ENCODE measurements around the gene FNDC11.

The FNDC11 gene

DNA sequence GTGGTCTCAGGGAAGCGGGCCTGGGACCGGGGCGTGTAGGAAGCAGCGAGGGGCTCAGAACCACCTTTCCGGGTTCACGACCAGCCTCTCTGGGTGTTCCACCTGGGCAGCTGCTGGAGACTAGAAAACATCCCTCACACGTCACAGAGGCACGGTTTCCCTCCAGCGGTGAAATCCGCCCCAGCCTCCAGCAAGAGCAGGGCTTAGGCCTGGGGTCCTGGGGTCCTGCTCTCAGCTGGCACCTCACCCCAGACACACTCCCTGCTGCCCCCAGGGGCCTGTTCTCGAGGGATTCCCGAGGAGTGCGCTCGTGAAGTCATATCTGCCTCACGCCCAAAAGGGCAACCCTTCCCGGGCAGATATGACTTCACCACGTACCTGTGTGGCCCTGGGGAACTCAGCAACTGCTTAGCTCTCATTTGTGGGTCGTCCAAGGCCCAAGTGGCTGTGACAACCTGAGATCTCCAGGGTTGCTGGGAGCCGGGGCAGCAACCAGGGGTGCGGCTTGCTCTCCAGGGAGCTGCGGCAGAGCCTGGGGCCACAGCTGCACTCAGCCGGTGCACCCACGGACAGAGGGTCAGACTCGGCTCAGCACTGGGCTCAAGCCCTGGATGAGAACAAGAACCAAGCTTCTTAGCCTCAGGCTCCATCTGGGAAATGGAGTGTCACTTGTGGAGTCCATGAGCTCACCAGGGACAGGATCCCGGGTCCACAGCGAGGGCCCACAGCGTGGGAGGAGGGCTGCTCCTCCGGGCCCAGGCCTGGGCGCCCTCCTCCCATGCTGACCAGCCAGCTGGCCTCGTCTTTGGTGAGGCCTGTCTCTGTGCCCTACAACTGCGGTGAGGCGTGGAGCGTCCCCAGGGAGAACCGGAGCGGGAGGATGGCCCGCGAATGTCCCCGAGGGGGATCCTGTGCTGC, 661 bp downstream of the FNDC11 start:
- DNase-seq, result peak; percentile 39

DNA sequence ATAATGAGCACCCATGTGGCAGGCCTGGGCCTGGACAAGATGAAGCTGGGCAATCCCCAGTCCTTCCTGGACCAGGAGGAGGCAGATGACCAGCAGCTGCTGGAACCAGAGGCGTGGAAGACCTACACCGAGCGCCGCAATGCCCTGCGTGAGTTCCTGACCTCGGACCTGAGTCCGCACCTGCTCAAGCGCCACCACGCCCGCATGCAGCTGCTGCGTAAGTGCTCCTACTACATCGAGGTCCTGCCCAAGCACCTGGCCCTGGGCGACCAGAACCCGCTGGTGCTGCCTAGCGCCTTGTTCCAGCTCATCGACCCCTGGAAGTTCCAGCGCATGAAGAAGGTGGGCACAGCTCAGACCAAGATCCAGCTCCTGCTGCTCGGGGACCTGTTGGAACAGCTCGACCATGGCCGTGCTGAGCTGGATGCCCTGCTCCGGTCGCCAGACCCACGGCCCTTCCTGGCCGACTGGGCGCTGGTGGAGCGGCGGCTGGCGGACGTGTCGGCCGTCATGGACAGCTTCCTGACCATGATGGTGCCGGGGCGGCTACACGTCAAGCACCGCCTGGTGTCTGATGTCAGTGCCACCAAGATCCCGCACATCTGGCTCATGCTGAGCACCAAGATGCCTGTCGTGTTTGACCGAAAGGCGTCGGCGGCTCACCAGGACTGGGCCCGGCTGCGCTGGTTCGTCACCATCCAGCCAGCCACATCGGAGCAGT, 1.9 kb downstream of the FNDC11 start:
- no peak for DNase-seq

DNA sequence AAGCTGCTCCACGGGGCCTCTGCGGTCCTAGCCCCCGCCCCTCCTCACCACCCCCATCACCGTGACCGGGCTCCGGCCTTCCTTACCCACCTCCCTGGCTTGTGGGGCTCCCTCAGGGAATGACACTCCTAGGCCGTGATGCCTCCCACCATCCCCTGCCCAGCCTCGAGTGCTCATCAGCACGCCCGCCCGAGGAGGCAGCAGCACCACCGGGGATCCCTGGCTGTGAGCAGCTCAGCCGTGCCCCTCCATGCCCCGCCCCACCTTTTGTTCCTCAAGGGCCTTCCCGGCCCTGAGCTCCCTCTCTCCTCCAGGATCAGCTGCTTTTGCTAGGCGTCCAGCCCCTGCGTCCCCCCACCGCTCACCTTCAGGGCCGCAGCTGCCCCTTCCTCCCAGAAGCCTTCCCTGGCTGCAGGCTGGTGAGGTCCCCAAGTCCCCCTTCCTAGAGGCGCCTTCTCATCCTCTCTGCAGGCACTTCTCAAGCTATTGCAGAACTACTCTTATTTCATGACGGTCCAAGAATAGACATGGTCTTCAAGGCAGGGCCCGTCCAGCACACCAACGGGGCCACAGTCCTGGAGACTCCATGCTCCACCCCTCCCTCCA, 3.0 kb downstream of the FNDC11 start:
- no peak for DNase-seq

DNA sequence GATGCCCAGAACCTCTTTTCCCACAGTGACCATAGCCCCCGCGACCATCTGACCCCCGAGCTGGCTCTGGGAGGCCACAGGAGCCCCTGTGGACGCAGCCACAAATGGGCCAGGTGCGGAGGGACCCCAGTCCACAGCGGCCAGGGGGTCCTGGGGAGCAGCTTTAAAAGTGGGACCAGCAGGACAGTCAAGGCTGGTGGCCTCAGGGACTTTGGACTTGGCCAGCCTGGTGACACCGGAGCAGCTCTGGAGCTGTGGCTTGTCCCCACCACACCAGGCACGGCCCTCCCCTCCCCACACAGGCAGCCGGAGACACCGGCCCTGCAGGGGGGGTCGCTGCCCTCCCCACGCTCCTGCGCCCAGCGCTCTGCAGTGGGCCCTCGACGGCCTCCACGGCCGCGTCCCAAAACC, 3.5 kb downstream of the FNDC11 start:
- DNase-seq, result no peak

DNA sequence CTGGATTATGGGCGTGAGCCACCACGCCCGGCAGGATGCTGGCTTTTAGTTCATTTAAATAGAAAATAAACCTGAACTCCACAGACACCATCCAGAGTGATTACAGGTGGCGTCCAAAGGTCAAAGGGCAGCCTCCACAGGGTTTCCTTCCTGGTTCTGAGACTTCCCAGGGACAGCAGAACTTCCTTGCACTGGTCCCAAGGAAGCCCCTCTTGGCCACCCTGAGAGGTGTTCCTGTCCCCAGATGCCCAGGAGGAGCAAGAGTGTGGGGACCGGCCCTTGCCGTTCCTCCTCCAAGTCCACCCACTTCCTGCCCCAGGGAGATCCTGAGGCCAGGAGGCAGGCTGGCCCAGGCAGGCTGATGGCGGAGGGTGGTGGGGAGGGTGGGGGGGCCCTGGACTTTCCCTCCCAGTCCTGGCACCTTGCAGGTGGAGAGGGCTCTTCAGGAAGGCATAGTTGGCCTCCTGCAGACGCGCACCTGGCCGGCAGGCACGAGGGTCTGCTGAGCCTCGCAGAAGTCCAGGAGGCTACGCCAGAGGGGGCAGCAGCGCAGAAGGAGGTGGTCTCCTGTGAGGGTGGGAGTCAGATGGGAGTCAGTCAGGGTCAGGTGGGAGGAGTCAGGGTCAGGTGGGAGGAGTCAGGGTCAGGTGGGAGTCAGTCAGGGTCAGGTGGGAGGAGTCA, 5.0 kb downstream of the FNDC11 start:
- DNase-seq, result no peak

DNA sequence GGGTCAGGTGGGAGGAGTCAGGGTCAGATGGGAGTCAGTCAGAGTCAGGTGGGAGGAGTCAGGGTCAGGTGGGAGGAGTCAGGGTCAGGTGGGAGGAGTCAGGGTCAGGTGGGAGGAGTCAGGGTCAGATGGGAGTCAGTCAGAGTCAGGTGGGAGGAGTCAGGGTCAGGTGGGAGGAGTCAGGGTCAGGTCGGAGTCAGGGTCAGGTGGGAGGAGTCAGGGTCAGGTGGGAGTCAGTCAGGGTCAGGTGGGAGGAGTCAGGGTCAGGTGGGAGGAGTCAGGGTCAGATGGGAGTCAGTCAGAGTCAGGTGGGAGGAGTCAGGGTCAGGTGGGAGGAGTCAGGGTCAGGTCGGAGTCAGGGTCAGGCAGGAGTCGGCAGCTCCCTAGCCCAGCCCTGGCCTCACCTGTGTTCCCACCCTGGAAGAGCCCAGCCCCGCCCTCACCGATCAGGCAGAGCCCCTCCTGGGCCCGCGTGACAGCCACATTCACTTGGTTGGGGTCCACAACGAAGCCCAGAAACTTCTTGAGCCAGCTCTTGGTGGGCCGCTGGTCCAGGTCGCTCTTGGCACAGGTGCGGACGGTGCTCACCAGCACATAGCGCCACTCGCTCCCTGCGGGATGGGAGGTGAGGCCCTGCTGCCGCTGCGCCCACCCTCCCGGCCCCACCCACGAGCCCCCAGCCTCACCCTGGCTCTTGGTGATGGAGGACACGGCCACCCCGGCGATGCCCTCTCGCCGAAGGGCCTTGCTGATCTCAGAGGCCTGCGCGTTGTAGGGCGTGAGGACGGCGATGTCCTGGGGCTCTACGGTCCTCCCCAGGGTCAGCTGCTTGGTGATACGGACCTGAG, 5.8 kb downstream of the FNDC11 start:
- peak; percentile 71 for DNase-seq

DNA sequence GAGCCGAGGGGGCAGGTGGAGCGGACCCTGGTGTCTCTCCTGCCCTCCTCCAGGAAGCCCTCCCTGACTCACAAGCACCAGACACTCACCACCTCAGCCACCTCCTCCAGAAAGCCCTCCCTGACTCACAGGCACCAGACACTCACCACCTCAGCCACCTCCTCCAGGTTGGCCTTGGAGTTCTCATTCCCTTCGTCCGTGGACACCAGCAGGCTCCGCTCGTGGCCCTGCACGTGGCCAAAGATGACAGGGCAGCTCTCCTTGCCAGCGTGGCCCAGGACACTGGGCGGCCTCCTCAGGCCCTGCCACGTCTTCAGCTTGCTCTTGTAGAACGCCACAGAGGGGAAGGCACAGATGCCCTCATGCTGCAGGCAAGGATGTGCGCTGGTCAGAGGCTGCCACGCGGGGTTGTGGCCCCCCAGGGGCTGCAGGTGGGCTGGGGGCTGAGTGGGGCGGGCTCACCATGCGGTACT, 6.4 kb downstream of the FNDC11 start:
- no peak for DNase-seq

DNA sequence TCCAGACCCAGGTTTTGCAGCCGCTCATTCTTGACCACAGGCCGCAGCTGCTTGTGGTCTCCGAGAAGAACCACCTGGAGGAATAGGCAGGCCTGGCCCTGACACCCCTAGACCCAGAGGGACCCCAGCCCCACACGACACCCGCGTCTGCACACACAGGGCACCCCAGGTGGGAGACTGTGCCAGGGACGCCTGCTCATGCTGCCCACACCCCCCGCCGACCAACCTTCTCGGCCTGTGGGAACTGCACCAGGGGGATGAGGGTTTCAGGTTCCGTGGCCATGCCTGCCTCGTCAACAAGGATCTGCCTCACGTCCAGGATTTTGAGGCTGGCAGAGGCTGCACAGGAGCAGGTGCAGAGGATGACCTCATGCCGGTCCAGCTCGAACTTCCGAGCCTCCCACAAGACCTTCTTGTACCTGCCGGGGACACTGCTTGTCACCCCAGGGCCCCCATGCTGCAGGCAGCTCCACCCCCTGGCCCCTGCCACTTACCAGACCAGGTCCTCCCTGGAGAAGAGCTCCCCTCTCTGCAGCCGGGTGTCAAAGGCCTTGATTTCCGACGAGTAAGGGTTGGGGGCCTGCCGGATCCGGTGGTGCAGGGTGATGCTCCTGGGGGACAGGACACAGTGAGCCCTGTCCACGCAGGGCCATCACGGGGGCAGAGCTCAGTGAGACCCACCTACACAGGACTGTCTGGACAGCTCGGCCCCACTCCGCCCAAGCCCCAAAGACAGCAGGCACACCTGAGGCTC, 7.1 kb downstream of the FNDC11 start:
- no peak for DNase-seq

DNA sequence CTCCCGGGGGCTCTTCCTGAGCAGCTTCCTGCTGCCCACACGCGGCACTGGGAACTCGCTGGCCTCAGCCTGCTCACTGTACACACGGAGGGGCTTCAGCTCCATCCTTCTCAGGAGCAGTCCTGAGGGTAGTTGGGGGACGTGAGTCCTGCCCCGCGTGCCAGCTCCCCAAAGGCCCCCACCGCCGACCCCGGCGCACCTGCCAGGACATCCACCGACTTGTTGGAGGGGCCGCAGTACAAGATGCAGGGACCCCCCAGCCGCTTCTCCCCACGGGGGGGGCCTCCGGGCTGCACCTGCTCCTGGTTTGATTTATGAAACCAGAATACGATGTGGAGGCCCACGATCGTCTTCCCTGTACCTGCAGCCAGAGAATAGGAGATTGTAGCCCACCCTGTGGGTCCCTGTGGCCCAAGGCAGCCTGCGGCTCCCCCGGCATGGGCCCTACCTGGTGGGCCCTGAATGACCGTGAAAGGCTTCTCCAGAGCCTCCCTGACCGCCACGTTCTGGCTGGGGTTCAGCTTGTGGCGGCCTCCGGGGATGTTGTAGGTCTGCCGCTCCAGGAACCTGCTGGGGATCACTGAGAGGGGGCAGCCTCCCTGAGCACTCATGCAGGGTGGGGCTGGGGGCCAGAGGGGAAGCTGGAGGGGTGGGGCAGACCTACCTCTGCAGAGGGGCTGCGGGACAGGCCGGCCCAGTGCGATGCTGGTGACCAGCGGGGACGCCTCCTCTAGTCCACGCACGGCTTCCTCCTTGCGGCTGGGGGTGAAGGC, 7.9 kb downstream of the FNDC11 start:
- no peak for DNase-seq

DNA sequence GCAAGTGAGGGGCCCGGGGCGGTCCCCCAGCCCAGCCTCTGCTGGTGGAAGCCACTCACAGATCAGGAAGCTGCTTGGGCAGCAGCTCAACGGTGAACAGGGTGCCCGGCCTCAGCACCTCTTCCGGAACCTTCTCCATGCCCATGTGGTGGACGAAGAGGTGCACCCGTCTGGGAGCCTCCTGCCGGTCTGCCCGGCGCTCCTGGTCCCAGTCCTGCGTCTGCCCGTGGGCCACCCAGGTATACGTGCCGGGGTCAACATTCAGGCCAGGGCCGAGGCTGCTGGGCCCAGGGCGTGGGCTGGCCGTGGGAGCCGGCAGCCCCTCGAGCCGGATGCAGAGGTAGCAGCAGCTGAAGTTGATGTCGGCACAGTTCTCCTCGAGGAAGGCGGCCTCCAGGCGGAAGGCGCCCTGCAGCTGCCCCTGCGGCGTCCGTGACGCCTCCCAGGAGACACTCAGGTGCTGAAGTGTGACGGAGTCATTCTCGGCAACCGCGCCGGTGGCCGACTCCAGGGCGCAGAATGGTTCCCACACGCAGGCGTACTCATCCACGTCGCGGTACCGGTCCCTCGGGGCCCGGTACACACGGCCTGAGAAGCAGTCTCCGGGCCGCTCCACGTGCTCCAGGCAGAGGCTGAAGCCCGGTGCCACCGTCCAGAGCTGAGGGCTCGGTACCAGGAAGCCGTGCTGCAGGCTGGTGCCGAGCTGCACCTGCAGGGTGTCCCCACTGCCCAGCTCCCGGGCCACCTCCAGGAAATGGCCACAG, 8.7 kb downstream of the FNDC11 start:
- no peak for DNase-seq

DNA sequence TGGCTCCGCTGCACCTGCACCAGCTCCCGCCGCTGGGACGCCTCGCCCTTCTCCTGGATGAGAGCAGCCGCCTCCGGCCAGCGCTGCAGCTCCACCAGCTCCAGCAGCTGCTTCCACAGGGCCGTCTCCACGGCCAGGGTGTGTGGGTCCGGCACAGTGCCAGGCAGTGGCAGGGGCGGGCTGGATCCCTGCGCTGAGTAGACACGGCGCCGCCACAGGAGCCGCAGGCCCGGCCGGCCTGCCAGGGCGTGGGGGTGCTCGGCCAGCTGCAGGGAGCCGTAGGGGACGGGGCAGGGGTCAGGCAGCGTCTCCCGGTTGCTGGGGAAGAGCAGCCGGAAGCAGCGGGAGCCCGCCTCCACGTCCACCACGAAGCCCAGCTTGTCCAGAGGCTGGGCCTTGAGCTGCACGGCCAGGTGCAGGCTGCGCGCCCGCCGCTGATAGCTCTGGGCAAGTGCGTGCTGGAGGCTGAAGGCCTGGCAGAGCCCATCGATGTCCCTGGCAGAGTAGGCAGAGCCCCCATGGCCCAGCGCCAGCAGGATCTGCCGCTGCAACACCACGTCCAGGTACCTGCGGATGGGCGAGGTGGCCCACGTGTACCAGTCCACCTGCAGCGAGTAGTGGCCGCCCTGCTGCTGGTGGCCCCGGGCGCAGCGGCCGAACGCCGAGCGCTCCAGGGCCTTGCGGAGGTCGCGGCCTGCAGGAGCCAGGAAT, 9.4 kb downstream of the FNDC11 start:
- no peak for DNase-seq

DNA sequence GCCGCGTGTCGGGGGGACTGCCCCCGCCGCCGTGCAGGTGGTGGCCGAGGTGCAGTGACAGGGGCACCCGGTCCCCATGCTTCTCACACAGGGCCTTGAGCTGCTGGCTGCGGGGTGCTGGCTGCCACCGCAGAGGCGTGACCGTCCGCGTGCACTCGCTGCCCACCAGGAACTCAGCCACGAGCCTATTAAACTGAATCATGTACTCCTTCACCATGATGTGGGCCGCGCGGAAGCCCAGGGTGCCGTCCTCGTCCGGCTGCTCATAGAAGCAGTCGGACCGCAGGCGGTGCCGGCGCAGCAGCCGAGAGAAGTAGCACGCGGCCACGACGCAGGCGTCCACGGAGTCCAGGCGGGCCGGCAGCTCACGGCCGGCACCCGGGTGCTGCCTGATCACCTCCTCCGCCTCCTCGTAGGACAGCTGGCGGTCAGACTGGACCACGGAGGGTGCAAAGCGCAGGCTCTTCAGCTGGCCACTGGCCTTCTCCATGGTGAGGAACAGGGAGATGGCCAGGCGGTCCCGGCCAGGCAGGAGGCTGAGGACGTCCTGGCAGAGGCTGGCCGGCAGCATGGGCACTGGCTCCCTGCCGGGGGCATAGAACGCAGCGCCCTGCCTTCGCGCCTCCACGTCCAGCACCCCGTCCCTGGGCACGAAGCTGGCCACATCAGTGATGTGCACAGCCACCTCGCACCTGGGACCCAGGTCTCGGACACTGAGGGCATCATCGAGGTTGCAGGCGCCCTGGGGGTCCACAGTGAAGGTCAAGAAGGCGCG, 10.3 kb downstream of the FNDC11 start:
- DNase-seq, result no peak

DNA sequence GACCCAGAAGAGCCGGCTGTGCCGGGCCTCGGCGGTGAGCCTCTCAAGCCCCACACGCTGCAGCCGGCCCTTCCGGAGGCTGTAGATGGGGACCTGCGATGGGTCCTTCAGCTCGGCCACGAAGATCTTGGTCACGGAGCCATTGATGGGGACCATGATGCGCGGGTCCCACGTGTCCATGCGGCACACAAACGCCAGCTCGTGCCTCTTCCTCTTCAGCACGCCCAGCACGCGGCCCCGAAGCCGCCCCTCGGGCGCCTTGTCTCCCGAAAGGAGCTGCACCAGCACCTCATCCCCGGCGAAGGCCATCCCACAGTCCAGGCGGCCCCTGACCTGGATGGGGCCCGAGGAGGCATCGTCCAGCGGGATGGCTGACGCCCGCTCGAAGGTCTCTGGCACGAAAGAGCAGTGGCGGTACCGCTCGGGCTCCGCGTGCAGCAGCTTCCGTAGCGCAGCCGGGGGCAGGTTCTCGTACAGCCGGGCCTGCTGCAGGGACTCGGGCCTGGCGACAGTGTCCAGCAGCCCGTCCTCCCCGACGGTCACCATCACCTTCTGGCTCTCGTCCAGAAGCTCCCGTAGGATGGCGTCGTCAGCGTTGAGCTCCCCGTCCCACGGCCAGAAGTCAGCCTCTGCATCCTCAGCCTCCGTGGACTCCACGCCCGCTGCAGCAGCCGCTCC, 11.2 kb downstream of the FNDC11 start:
- no peak for DNase-seq

DNA sequence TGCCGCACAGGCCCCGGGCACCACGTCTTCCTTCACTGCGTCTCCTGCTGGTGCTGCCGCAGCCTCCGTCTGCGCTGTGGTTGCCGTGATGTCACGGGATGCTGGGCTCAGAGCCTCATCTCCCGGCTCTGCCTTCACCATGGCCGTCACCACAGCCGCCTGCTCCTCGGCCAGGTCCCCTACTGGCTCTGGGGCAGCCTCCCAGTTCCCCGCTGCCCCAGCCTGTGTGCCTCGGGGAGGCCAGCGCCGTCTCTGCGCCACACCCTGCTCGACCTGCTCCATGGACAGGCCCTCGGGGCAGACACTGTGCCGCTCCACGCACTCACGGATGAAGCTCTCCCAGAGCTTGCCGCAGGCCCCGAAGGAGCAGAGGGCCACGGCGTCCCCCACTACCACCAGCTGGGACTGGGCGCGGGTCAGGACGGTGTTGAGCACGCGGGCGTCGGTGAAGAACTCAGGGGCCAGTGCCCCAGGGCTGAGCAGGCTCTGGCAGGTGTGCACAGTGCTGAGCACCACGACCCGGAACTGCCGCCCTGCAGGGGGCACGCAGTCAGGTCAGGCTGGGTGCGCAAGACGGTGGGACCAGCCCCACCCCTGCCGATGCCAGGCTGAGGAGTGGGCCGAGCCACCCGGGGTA, 11.9 kb downstream of the FNDC11 start:
- DNase-seq, result no peak

DNA sequence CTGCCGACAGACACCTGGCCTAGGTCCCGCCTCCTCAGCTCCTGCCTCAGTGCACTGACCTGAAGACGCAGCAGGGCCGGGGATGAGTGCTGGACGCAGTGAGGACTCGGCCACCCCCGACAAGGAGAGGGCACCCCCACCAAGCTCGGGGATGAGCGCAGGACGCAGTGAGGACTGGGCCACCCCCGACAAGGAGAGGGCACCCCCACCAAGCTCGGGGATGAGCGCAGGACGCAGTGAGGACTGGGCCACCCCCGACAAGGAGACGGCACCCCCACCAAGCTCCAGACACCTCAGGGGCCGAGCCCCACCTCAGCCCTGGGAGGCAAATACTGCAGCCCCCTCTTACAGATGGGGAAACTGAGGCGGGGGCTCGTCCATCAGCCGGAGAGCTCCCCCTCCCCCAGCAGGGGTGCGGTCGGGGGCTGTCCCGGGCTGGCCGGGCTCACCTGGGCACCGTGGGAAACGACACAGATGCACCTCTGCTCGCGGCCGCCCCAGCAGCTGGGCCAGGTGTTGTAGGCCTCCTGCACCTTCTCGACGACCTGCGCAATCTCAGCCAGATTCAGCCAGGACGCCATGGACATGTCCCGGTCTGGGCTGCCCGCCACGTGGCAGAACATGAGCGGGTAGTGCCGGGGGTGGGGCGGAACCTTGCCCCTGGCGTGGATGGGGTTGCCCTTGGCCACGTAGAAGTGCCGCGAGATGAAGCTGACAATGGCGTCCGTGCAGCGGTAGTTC, 12.6 kb downstream of the FNDC11 start:
- no peak for DNase-seq

DNA sequence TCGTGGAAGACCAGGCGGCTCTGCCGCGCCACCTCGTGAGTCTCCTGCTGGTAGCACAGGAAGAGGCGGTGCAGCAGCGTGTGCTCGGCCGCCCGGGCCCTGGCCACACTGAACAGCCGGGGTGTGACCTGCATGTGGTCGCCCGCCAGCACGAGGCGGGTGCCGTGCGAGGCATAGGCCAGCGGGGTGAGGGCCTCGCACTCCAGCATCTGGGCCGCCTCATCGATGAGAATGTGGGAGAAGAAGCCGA, 13.1 kb downstream of the FNDC11 start:
- DNase-seq, result no peak
